HepG2 (cell line): ENCODE measurements around the gene MYRIP. TPM values are rescaled to one million over a fixed set of nuclear protein-coding genes. Genes with fewer than 3 reads are reported as not detected.

Experiments used
- ATAC-seq: fragments of 200-7000 bp; cut with Tn5 transposase; 3 replicates; pipeline ENCODE4 v1.9.1; 2020; ENCODE audit warnings: mild to moderate bottlenecking, moderate library complexity
- BruUV-seq: library from RNA; stranded (reverse); fragments of 400-500 nt; replicated peaks from 2 replicates; lab custom pipeline; 2021; lab: Mats Ljungman, UMichigan
- CTCF ChIA-PET: fragments of 300-600 bp; formaldehyde crosslinking; extraction: SDS; loops from one replicate; lab custom pipeline; 2021; ENCODE audit warnings: low total read pairs, inconsistent platforms, low intra/inter-chr PET ratio; lab: Yijun Ruan, JAX
- POLR2A ChIA-PET: fragments of 350-600 bp; sonication (Branson Sonifier 250); formaldehyde crosslinking; loops from one replicate; lab custom pipeline; 2020; ENCODE audit warnings: antibody characterized with exemption, inconsistent platforms; lab: Yijun Ruan, JAX
- DNase-seq: peaks from one replicate; pipeline ENCODE4 v3.0.0-alpha.2; 2015; ENCODE audit warnings: low spot score
- FAIRE-seq: peaks from 3 replicates; lab custom pipeline; 2011; peaks lifted over from hg19 to GRCh38; lab: Jason Lieb, UNC
- H2AFZ ChIP-seq: one replicate; pipeline ENCODE4 v1.6.1; 2011; ENCODE audit warnings: low read length, inconsistent platforms
- H3K27ac ChIP-seq: fragments of 300-600 bp; 3 replicates; pipeline ENCODE4 v1.8.0; 2011; ENCODE audit warnings: mixed run types, mild to moderate bottlenecking, mixed read lengths, low read length, inconsistent platforms; ENCODE audit not compliant: insufficient read depth; ENCODE audit errors: extremely low read length
- H3K27me3 ChIP-seq, 2 experiments: fragments of 200-600 bp in 1 of 2; 2 replicates in 1 of 2; 3 replicates in 1 of 2; pipeline versions ENCODE4 v1.6.0 to v1.8.0; 2011; ENCODE audit warnings: low read length in 2 of 2, mild to moderate bottlenecking in 2 of 2, moderate library complexity in 2 of 2, inconsistent platforms in 1 of 2; ENCODE audit not compliant: insufficient read depth in 2 of 2, control insufficient read depth in 1 of 2
- H3K36me3 ChIP-seq, 2 experiments: fragments of 200-600 bp in 1 of 2; replicated peaks in 1 of 2; 2 replicates in 1 of 2; 3 replicates in 1 of 2; pipeline versions ENCODE4 v1.5.1 to v1.8.0; 2011; ENCODE audit warnings: low read length in 2 of 2, inconsistent platforms in 1 of 2; ENCODE audit not compliant: insufficient read depth in 2 of 2, control insufficient read depth in 1 of 2
- H3K4me1 ChIP-seq: 2 replicates; pipeline ENCODE4 v1.5.1; 2012; ENCODE audit warnings: low read length, inconsistent platforms; ENCODE audit not compliant: insufficient read depth
- H3K4me2 ChIP-seq: 2 replicates; pipeline ENCODE4 v1.6.0; 2011; ENCODE audit warnings: low read depth, low read length, inconsistent platforms
- H3K4me3 ChIP-seq, 3 experiments: fragments of 200-600 bp in 1 of 3; sonication (generic), shearing (Covaris generic) in 1 of 3; replicated peaks in 1 of 3; 2 replicates each; pipeline ENCODE4 v1.5.1; 2011 to 2016; ENCODE audit warnings: low read length in 3 of 3, inconsistent platforms in 2 of 3, low read depth in 2 of 3, mild to moderate bottlenecking in 2 of 3, control low read depth in 1 of 3, mixed read lengths in 1 of 3; ENCODE audit not compliant: insufficient read depth in 1 of 3
- H3K79me2 ChIP-seq: one replicate; pipeline ENCODE4 v1.6.1; 2011; ENCODE audit warnings: low read length, inconsistent platforms; ENCODE audit not compliant: insufficient read depth
- H3K9ac ChIP-seq: 2 replicates; pipeline ENCODE4 v1.6.0; 2011; ENCODE audit warnings: mild to moderate bottlenecking, low read depth, low read length, inconsistent platforms; ENCODE audit not compliant: insufficient read depth
- H3K9me3 ChIP-seq: 2 replicates; pipeline ENCODE4 v1.5.1; 2012; ENCODE audit warnings: mild to moderate bottlenecking, low read length
- H4K20me1 ChIP-seq: 2 replicates; pipeline ENCODE4 v1.6.0; 2011; ENCODE audit warnings: inconsistent platforms, mild to moderate bottlenecking, low read length, moderate library complexity; ENCODE audit not compliant: insufficient read depth
- ETV6 ChIP-seq: sonication (generic); formaldehyde crosslinking; conservative IDR thresholded peaks from 2 replicates; pipeline ENCODE4 v1.4.0; 2020; ENCODE audit warnings: missing genetic modification reagents
- SMC3 ChIP-seq: IDR thresholded peaks from 2 replicates; pipeline ENCODE4 v1.6.1; 2011; ENCODE audit warnings: low read length, improper control_type of control experiment
- TSC22D2 ChIP-seq: sonication (generic); formaldehyde crosslinking; IDR thresholded peaks from 2 replicates; pipeline ENCODE4 v1.5.1; 2020; ENCODE audit warnings: missing genetic modification reagents, mild to moderate bottlenecking, borderline replicate concordance
- ZSCAN29 ChIP-seq: sonication (generic); formaldehyde crosslinking; conservative IDR thresholded peaks from 2 replicates; pipeline ENCODE4 v1.4.0; 2020; ENCODE audit warnings: mild to moderate bottlenecking, missing genetic modification reagents
- WGBS: methylation state at CpG from one replicate; pipeline ENCODE4 v1.1.6; 2017; ENCODE audit warnings: low lambda C conversion rate; 5-methylcytosine and 5-hydroxymethylcytosine counted together
- in situ Hi-C: cut with HindIII; loops from 2 replicates; pipeline ENCODE4 v1.10.0; 2017; ENCODE audit warnings: low pct_unique_long_range_greater_than_20kb; ENCODE audit not compliant: extremely low pct_ligation_motif_present
- intact Hi-C: fragments of 100-400 bp; cut with micrococcal nuclease; formaldehyde crosslinking; loops from one replicate; pipeline ENCODE4 v1.10.0; 2022; ENCODE audit not compliant: unreplicated experiment
- polyA plus RNA-seq, 8 experiments: library from polyadenylated mRNA; depleted of rRNA in 3 of 8; stranded (reverse) in 7 of 8; unstranded in 1 of 8; fragments of >200 nt; fragmentation: Illumina TruSeq in 4 of 8; extraction: Trizol in 4 of 8; gene quantifications; 2 replicates each; pipeline versions ENCODE4 v1.2.1 to v1.2.3, GENCODE V29; 2011 to 2016; ENCODE audit warnings: low read depth in 4 of 8, missing spikeins in 1 of 8, mixed read lengths in 1 of 8; ENCODE audit not compliant: insufficient read depth in 1 of 8
- total RNA-seq, 5 experiments: library from RNA; depleted of rRNA; stranded (reverse); fragments of >200 nt; fragmentation: Illumina TruSeq; extraction: Trizol; gene quantifications; 2 replicates each; pipeline ENCODE4 v1.2.3, GENCODE V29; 2016; ENCODE audit warnings: low read depth in 1 of 5
- TF ChIP-seq, protein P1 (sequence below): sonication (generic); formaldehyde crosslinking; IDR thresholded peaks from 2 replicates; pipeline ENCODE4 v1.4.0; 2020; ENCODE audit warnings: mild to moderate bottlenecking, missing genetic modification reagents

MYRIP gene
- total and polyA plus RNA-seq, 2 of the 13 experiments (the other 11 are each of a cell fraction or from before 2014, with no cell fraction given) = 0.64 to 0.84 TPM

DNA sequence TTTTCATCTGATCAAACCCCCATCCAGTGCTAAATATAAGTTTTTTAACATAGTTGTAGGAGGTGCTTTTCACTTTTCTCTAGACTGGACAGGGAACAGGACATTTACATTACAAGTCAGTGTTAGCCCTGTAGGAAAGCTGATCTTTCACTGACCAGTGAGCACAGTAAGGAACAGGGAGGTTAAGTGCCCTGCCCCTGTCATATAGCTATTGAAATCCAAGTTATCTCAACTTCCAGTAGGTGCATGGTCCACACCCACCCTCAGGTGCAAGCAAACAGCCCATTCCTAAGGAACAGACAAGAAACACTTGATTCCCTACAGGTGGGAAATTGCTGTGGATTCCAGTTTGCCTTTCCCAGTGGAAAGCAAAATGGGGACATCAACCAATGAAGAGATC lies 421.0 kb downstream of the MYRIP start (continued):
- TF ChIP-seq, protein P1, sequence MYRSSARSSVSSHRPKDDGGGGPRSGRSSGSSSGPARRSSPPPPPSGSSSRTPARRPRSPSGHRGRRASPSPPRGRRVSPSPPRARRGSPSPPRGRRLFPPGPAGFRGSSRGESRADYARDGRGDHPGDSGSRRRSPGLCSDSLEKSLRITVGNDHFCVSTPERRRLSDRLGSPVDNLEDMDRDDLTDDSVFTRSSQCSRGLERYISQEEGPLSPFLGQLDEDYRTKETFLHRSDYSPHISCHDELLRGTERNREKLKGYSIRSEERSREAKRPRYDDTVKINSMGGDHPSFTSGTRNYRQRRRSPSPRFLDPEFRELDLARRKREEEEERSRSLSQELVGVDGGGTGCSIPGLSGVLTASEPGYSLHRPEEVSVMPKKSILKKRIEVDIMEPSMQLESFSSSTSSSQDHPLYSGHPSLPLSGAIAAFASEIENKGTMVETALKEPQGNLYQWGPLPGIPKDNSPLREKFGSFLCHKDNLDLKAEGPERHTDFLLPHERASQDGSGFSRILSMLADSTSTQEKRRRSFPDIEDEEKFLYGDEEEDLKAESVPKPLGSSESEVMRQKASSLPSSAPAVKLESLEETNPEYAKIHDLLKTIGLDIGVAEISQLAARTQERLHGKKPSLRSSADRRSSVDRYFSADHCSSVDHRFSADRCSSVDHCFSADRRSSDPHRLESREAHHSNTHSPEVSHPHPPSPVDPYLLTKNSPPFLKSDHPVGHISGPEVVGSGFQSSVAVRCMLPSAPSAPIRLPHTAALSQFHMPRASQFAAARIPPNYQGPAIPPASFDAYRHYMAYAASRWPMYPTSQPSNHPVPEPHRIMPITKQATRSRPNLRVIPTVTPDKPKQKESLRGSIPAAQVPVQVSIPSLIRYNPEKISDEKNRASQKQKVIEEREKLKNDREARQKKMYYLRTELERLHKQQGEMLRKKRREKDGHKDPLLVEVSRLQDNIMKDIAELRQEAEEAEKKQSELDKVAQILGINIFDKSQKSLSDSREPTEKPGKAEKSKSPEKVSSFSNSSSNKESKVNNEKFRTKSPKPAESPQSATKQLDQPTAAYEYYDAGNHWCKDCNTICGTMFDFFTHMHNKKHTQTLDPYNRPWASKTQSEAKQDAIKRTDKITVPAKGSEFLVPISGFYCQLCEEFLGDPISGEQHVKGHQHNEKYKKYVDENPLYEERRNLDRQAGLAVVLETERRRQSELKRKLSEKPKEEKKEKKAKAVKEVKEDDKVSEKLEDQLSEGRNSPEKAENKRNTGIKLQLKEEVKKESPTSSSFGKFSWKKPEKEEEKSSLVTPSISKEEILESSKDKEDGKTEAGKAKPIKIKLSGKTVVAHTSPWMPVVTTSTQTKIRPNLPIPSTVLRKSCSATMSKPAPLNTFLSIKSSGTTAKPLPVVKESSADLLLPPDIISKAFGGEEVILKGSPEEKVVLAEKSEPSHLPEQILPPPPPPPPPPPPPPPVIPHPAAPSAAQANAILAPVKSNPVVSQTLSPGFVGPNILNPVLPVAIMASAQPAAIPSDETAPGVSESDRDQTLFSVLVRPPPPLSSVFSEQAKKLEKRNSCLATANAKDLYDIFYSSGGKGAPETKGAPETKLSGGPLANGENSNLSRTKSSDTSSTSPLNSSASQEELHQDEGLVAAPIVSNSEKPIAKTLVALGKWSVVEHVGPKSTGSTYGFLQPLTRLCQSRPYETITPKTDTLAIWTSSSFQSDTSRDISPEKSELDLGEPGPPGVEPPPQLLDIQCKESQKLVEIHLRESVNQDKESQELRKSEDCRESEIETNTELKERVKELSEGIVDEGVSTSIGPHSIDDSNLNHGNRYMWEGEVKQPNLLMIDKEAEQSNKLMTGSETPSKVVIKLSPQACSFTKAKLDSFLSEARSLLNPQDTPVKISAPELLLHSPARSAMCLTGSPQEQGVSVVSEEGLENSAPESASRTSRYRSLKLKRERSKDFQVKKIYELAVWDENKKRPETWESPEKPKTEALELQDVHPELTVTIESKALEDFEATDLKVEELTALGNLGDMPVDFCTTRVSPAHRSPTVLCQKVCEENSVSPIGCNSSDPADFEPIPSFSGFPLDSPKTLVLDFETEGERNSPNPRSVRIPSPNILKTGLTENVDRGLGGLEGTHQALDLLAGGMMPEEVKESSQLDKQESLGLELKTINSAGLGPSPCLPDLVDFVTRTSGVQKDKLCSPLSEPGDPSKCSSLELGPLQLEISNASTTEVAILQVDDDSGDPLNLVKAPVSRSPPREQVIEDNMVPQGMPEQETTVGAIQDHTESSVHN (CRISPR knock-in tag) = no peak
- TF ChIP-seq TSC22D2 (CRISPR knock-in tag) (no peak), ETV6 (CRISPR knock-in tag) (no peak)
- TF ChIP-seq, all 625 proteins: peak for 0

DNA sequence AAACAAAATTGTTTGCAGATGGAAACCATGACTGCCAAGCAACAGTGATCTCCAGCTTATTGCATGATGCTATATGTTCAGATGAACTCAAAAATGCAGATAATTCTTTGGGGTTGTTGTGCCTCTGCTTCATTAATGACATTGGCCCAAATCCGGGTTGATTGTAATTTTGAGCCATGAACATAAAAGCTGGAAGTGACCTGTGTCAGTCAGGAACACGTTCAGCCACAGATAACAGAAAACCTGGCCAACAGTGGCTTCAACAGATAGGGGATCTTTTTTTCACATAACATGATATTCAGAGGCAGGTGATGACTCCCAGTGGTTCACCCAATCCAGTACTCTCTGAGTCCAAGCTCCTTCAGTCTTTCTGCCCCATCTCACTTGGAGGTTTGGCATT lies 423.2 kb downstream of the MYRIP start:
- Histone ChIP-seq H4K20me1 (no peaks in the 10 kb centered on the region), H3K4me3 (no peak overlapping the region), H3K4me1 (no peaks in the 10 kb centered on the region), H3K4me2 (no peak overlapping the region), H2AFZ (no peak overlapping the region), H3K9ac (no peak overlapping the region), H3K79me2 (no peaks in the 10 kb centered on the region), H3K27me3 (no peaks in the 10 kb centered on the region), H3K27ac (no peak overlapping the region), H3K36me3 (no peaks in the 10 kb centered on the region), H3K9me3 (no peaks in the 10 kb centered on the region)
- POLR2A ChIA-PET = no interaction called here
- intact Hi-C loops = no loop called here
- ATAC-seq (no peak), FAIRE-seq (no peak), DNase-seq (no peak)
- in situ Hi-C loops = no loop called here
- TF ChIP-seq SMC3 (no peak), ZSCAN29 (no peak)
- WGBS = 23% methylated on average over 2 of the region's 2 CpGs
- BruUV-seq = no TSS peak
- CTCF ChIA-PET = no interaction called here
